KMS-11 (cell line): ENCODE measurements around the gene PACSIN1.

Experiments used
- H2AFZ ChIP-seq: fragments of 200-600 bp; sonication (generic); 2 replicates; pipeline ENCODE4 v1.6.1; 2016; ENCODE audit warnings: antibody characterized with exemption, mixed run types, low read depth
- H3K27ac ChIP-seq: fragments of 200-600 bp; sonication (generic); 2 replicates; pipeline ENCODE4 v1.6.1; 2016; ENCODE audit warnings: mild to moderate bottlenecking, mixed run types
- H3K27me3 ChIP-seq: fragments of 200-600 bp; sonication (generic); 2 replicates; pipeline ENCODE4 v1.6.1; 2017; ENCODE audit warnings: mild to moderate bottlenecking, low read depth, mixed run types, moderate library complexity; ENCODE audit not compliant: insufficient read depth
- H3K36me3 ChIP-seq: fragments of 200-600 bp; sonication (generic); 2 replicates; pipeline ENCODE4 v1.6.1; 2017; ENCODE audit warnings: mild to moderate bottlenecking, mixed run types; ENCODE audit not compliant: insufficient read depth
- H3K4me1 ChIP-seq: fragments of 200-600 bp; sonication (generic); 2 replicates; pipeline ENCODE4 v1.6.1; 2016; ENCODE audit warnings: mild to moderate bottlenecking, low read depth, mixed run types; ENCODE audit not compliant: poor library complexity, severe bottlenecking
- H3K4me2 ChIP-seq: fragments of 200-600 bp; sonication (generic); 2 replicates; pipeline ENCODE4 v1.7.0; 2016; ENCODE audit warnings: mild to moderate bottlenecking, mixed run types
- H3K4me3 ChIP-seq: fragments of 200-600 bp; sonication (generic); IDR thresholded peaks from 2 replicates; pipeline ENCODE4 v1.6.1; 2017; ENCODE audit warnings: low read depth, low read length, mixed read lengths; ENCODE audit not compliant: insufficient read depth
- H3K79me2 ChIP-seq: fragments of 200-600 bp; sonication (generic); 2 replicates; pipeline ENCODE4 v1.6.1; 2016; ENCODE audit warnings: low read depth, mixed run types; ENCODE audit not compliant: insufficient read depth
- H3K9ac ChIP-seq: fragments of 200-600 bp; sonication (generic); 2 replicates; pipeline ENCODE4 v1.6.1; 2016; ENCODE audit warnings: mild to moderate bottlenecking, mixed run types
- H4K20me1 ChIP-seq: fragments of 200-600 bp; sonication (generic); 2 replicates; pipeline ENCODE4 v1.6.1; 2016; ENCODE audit warnings: mild to moderate bottlenecking, mixed run types; ENCODE audit not compliant: insufficient read depth
- TF ChIP-seq, protein P1 (sequence below): fragments of 200-600 bp; sonication (generic); conservative IDR thresholded peaks from 2 replicates; pipeline ENCODE4 v1.6.1; 2017; ENCODE audit warnings: low read depth, mild to moderate bottlenecking, antibody characterized with exemption, low read length, moderate library complexity, mixed read lengths

The PACSIN1 gene

GRCh38 chr6:34512738-34513115 is 46.9 kb downstream of the PACSIN1 start:
- Histone ChIP-seq H3K27me3 (no peaks in the 10 kb centered on the region), H2AFZ (no peak overlapping the region), H4K20me1 (no peaks in the 10 kb centered on the region), H3K4me3 (no peak overlapping the region), H3K27ac (no peak overlapping the region), H3K36me3 (no peaks in the 10 kb centered on the region), H3K4me2 (no peak overlapping the region), H3K4me1 (no peaks in the 10 kb centered on the region), H3K9ac (no peak overlapping the region), H3K79me2 (no peaks in the 10 kb centered on the region)
- TF ChIP-seq, protein P1, sequence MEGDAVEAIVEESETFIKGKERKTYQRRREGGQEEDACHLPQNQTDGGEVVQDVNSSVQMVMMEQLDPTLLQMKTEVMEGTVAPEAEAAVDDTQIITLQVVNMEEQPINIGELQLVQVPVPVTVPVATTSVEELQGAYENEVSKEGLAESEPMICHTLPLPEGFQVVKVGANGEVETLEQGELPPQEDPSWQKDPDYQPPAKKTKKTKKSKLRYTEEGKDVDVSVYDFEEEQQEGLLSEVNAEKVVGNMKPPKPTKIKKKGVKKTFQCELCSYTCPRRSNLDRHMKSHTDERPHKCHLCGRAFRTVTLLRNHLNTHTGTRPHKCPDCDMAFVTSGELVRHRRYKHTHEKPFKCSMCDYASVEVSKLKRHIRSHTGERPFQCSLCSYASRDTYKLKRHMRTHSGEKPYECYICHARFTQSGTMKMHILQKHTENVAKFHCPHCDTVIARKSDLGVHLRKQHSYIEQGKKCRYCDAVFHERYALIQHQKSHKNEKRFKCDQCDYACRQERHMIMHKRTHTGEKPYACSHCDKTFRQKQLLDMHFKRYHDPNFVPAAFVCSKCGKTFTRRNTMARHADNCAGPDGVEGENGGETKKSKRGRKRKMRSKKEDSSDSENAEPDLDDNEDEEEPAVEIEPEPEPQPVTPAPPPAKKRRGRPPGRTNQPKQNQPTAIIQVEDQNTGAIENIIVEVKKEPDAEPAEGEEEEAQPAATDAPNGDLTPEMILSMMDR: no peak

GRCh38 chr6:34513646-34514045 is 47.8 kb downstream of the PACSIN1 start:
- H3K27ac ChIP-seq: no peak overlapping the region
- no peak overlapping the region for H3K9ac ChIP-seq
- no peaks in the 10 kb centered on the region for H3K79me2 ChIP-seq
- no peak overlapping the region for H3K4me2 ChIP-seq
- TF ChIP-seq, protein P1: no peak
- H3K27me3 ChIP-seq: no peaks in the 10 kb centered on the region
- H4K20me1 ChIP-seq: no peaks in the 10 kb centered on the region
- H3K4me1 ChIP-seq: no peaks in the 10 kb centered on the region
- no peaks in the 10 kb centered on the region for H3K36me3 ChIP-seq
- H3K4me3 ChIP-seq: no peak overlapping the region
- no peak overlapping the region for H2AFZ ChIP-seq

GRCh38 chr6:34514112-34514511 is 48.2 kb downstream of the PACSIN1 start:
- no peak overlapping the region for H3K4me3 ChIP-seq
- H3K4me1 ChIP-seq: no peaks in the 10 kb centered on the region
- no peaks in the 10 kb centered on the region for H3K27me3 ChIP-seq
- H3K4me2 ChIP-seq: no peak overlapping the region
- H3K79me2 ChIP-seq: no peaks in the 10 kb centered on the region
- H4K20me1 ChIP-seq: no peaks in the 10 kb centered on the region
- H3K36me3 ChIP-seq: no peaks in the 10 kb centered on the region
- no peak overlapping the region for H3K27ac ChIP-seq
- TF ChIP-seq, protein P1: no peak
- no peak overlapping the region for H2AFZ ChIP-seq
- no peak overlapping the region for H3K9ac ChIP-seq

DNA sequence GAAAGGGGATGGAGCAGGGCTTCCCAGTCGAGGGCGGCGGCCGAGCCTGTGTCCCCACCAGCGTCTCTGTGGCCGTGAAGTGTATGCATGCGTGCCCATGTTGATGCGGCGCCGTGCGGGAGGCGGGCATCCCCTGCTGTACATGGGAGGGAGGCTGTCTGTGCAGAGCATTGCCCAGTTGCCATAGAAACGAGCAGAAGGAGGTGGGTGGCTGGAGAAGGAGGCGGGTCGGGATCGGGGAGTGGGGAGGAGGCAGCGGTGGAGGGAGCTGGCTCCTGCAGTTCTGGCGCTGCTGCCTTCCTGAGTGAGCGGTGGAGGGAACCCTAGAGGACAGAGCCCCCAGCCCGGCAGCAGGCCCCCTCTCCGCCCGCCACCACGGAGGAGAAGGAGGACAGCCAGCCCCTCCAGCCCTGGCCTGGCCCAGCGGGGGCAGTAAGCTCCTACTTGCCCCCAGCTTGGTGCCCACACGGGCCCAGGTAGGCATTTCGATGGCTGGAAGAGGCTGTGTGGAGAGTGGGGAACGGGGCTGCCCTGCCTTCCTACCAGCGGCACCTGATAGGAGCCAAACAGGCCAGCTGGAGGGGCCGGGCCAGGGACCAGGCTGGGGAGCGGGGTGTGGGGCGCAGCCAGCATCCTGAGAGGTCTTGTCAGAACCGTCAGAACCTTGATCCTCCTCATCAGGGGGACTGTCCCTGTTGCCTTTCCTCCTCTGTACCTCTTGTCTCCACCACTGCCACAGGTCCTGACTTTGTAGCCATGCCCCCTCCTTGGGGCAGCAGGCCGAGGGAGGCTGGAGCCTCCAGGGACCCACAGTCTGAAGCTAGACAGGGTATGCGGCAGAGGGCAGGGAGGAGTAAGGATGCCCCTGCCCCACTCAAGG is 49.0 kb downstream of the PACSIN1 start:
- Histone ChIP-seq H3K36me3 (no peaks in the 10 kb centered on the region), H3K9ac (no peak overlapping the region), H3K4me2 (no peak overlapping the region), H3K27ac (no peak overlapping the region), H4K20me1 (no peaks in the 10 kb centered on the region), H3K4me3 (no peak overlapping the region), H3K4me1 (no peaks in the 10 kb centered on the region), H2AFZ (no peak overlapping the region), H3K27me3 (no peaks in the 10 kb centered on the region), H3K79me2 (no peaks in the 10 kb centered on the region)
- TF ChIP-seq, protein P1: no peak
